HEK293 (cell line): Measurements from ENCODE around the gene APOE.
A peak's percentile ranks its signal among the peaks of the same experiment; 100 is the strongest.

Experiments
- CTCF ChIA-PET: fragments of 350-600 bp; formaldehyde crosslinking; extraction: SDS; loops from one replicate; lab custom pipeline; 2021; ENCODE audit warnings: antibody characterized with exemption; lab: Yijun Ruan, JAX
- POLR2A ChIA-PET: fragments of 300-600 bp; formaldehyde crosslinking; extraction: SDS; loops from one replicate; lab custom pipeline; 2020; ENCODE audit warnings: antibody characterized with exemption, inconsistent platforms; lab: Yijun Ruan, JAX
- H3K27ac ChIP-seq: fragments of 200-500 bp; sonication (Bioruptor generic); 2 replicates; pipeline ENCODE4 v1.5.1; 2014; ENCODE audit warnings: low read depth, low read length, control low read depth, inconsistent platforms; ENCODE audit errors: extremely low read depth
- H3K36me3 ChIP-seq, 2 experiments: fragments of 200-500 bp in 1 of 2; sonication (Bioruptor generic) in 1 of 2; 1 replicate in 1 of 2; 2 replicates in 1 of 2; pipeline ENCODE4 v1.5.1; 2014 to 2017; ENCODE audit warnings: inconsistent platforms in 2 of 2, low read length in 2 of 2; ENCODE audit not compliant: control insufficient read depth in 2 of 2, insufficient read depth in 1 of 2
- H3K4me1 ChIP-seq: fragments of 200-500 bp; sonication (Bioruptor generic); 2 replicates; pipeline ENCODE4 v1.5.1; 2014; ENCODE audit warnings: mild to moderate bottlenecking, low read length, inconsistent platforms; ENCODE audit not compliant: control insufficient read depth, insufficient read depth
- H3K4me3 ChIP-seq: 2 replicates; pipeline ENCODE4 v1.5.1; 2011; ENCODE audit warnings: low read depth, mild to moderate bottlenecking, control low read depth, low read length, moderate library complexity
- H3K9me3 ChIP-seq: fragments of 200-500 bp; sonication (Bioruptor generic); 2 replicates; pipeline ENCODE4 v1.5.1; 2014; ENCODE audit warnings: low read depth, low read length, inconsistent platforms; ENCODE audit not compliant: control insufficient read depth, insufficient read depth
- EGR2 ChIP-seq: fragments of 450-650 bp; formaldehyde crosslinking; IDR thresholded peaks from 2 replicates; pipeline ENCODE4 v1.5.1; 2016; ENCODE audit warnings: low read depth, missing biosample characterization, missing genetic modification characterization
- GLIS1 ChIP-seq: fragments of 450-650 bp; formaldehyde crosslinking; IDR thresholded peaks from 2 replicates; pipeline ENCODE4 v1.5.1; 2016; ENCODE audit warnings: missing biosample characterization, missing genetic modification characterization
- GLIS2 ChIP-seq: fragments of 450-650 bp; formaldehyde crosslinking; IDR thresholded peaks from 2 replicates; pipeline ENCODE4 v1.5.1; 2016; ENCODE audit warnings: missing biosample characterization, missing genetic modification characterization
- HIC1 ChIP-seq: fragments of 450-650 bp; formaldehyde crosslinking; IDR thresholded peaks from 2 replicates; pipeline ENCODE4 v1.5.1; 2016; ENCODE audit warnings: missing biosample characterization, missing genetic modification characterization
- KLF16 ChIP-seq: fragments of 450-650 bp; formaldehyde crosslinking; IDR thresholded peaks from 2 replicates; pipeline ENCODE4 v1.5.1; 2017; ENCODE audit warnings: missing biosample characterization, missing genetic modification characterization
- OSR2 ChIP-seq: fragments of 450-650 bp; formaldehyde crosslinking; IDR thresholded peaks from 2 replicates; pipeline ENCODE4 v1.5.1; 2016; ENCODE audit warnings: missing biosample characterization, missing genetic modification characterization
- PRDM1 ChIP-seq: fragments of 450-650 bp; formaldehyde crosslinking; IDR thresholded peaks from 2 replicates; pipeline ENCODE4; 2016; ENCODE audit warnings: missing biosample characterization, missing genetic modification characterization
- PRDM10 ChIP-seq: fragments of 450-650 bp; formaldehyde crosslinking; IDR thresholded peaks from 2 replicates; pipeline ENCODE4 v1.5.1; 2016; ENCODE audit warnings: missing biosample characterization, missing genetic modification characterization
- TCF7L2 ChIP-seq: IDR thresholded peaks from 2 replicates; pipeline ENCODE4 v1.6.1; 2011; ENCODE audit warnings: low read depth, mild to moderate bottlenecking, inconsistent platforms, low read length, moderate library complexity, borderline replicate concordance
- TRIM28 ChIP-seq: IDR thresholded peaks from 2 replicates; pipeline ENCODE4 v1.6.1; 2011; ENCODE audit warnings: low read length, control low read depth, borderline replicate concordance
- ZFP69B ChIP-seq: fragments of 450-650 bp; formaldehyde crosslinking; IDR thresholded peaks from 2 replicates; pipeline ENCODE4 v1.5.1; 2016; ENCODE audit warnings: missing biosample characterization, missing genetic modification characterization
- ZNF146 ChIP-seq: fragments of 450-650 bp; formaldehyde crosslinking; IDR thresholded peaks from 2 replicates; pipeline ENCODE4 v1.5.1; 2016; ENCODE audit warnings: missing biosample characterization, missing genetic modification characterization
- ZNF16 ChIP-seq: fragments of 450-650 bp; formaldehyde crosslinking; IDR thresholded peaks from 2 replicates; pipeline ENCODE4 v1.5.1; 2016; ENCODE audit warnings: low read depth, missing biosample characterization, missing genetic modification characterization
- ZNF223 ChIP-seq: fragments of 450-650 bp; formaldehyde crosslinking; IDR thresholded peaks from 2 replicates; pipeline ENCODE4 v1.5.1; 2016; ENCODE audit warnings: missing biosample characterization, missing genetic modification characterization
- ZNF23 ChIP-seq: fragments of 450-650 bp; formaldehyde crosslinking; IDR thresholded peaks from 2 replicates; pipeline ENCODE4 v1.5.1; 2016; ENCODE audit warnings: missing biosample characterization, missing genetic modification characterization, borderline replicate concordance
- ZNF302 ChIP-seq: fragments of 450-650 bp; formaldehyde crosslinking; IDR thresholded peaks from 2 replicates; pipeline ENCODE4 v1.5.1; 2016; ENCODE audit warnings: missing biosample characterization, missing genetic modification characterization, low read depth
- ZNF311 ChIP-seq: fragments of 450-650 bp; formaldehyde crosslinking; IDR thresholded peaks from 2 replicates; pipeline ENCODE4 v1.5.1; 2017; ENCODE audit warnings: missing biosample characterization, missing genetic modification characterization, borderline replicate concordance
- ZNF404 ChIP-seq: fragments of 450-650 bp; formaldehyde crosslinking; IDR thresholded peaks from 2 replicates; pipeline ENCODE4 v1.5.1; 2017; ENCODE audit warnings: missing biosample characterization, missing genetic modification characterization
- ZNF585B ChIP-seq: fragments of 450-650 bp; formaldehyde crosslinking; IDR thresholded peaks from 2 replicates; pipeline ENCODE4 v1.5.1; 2016; ENCODE audit warnings: missing biosample characterization, missing genetic modification characterization
- ZNF654 ChIP-seq: fragments of 450-650 bp; formaldehyde crosslinking; IDR thresholded peaks from 2 replicates; pipeline ENCODE4 v1.5.1; 2016; ENCODE audit warnings: low read depth, missing biosample characterization, missing genetic modification characterization
- ZNF692 ChIP-seq: fragments of 450-650 bp; formaldehyde crosslinking; IDR thresholded peaks from 2 replicates; pipeline ENCODE4 v1.5.1; 2016; ENCODE audit warnings: missing biosample characterization, missing genetic modification characterization
- ZSCAN5A ChIP-seq: fragments of 450-650 bp; formaldehyde crosslinking; IDR thresholded peaks from 2 replicates; pipeline ENCODE4 v1.5.1; 2016; ENCODE audit warnings: missing biosample characterization, missing genetic modification characterization
- TF ChIP-seq, protein P1 (sequence below): fragments of 450-650 bp; formaldehyde crosslinking; IDR thresholded peaks from 2 replicates; pipeline ENCODE4 v1.5.1; 2017; ENCODE audit warnings: missing biosample characterization, missing genetic modification characterization

APOE gene

GRCh38 chr19:44954649-44955504, 49.3 kb downstream of the APOE start, which contains the start of gene CLPTM1 (continued):
- TF ChIP-seq ZNF223 (tag by site-specific recombination) (no peak), ZNF16 (tag by site-specific recombination) (no peak), GLIS1 (tag by site-specific recombination) (no peak), OSR2 (tag by site-specific recombination) (no peak), ZNF302 (tag by site-specific recombination) (no peak), ZNF311 (tag by site-specific recombination) (no peak), ZNF23 (tag by site-specific recombination) (no peak), ZNF654 (tag by site-specific recombination) (no peak), ZNF585B (tag by site-specific recombination) (no peak), KLF16 (tag by site-specific recombination) (peak; percentile 99)

GRCh38 chr19:44955505-44956439, 50.2 kb downstream of the APOE start:
- ChIA-PET POLR2A (interaction anchor here (0.5 to 2.1 kb wide), 7 partner anchors 40 to 222 kb away, joined by 3 to 14 read pairs (median 5); partner anchors contain the start of genes BLOC1S3, TOMM40 and TRAPPC6A), CTCF (interaction anchor here (0.5 to 1.2 kb wide), 4 partner anchors 12 to 111 kb away, joined by 3 to 5 read pairs (median 4); no protein-coding TSS in a partner anchor)
- H3K4me3 ChIP-seq: peak overlapping the region; percentile 79
- no peaks in the 10 kb centered on the region for H3K9me3 ChIP-seq
- H3K36me3 ChIP-seq: peaks cover 9 to 27% of the 10 kb centered on the region in 2 experiments
- peaks cover 13% of the 10 kb centered on the region for H3K4me1 ChIP-seq
- H3K27ac ChIP-seq: peak overlapping the region; percentile 55; the same call in 1 of the 2 replicates
- TF ChIP-seq ZFP69B (tag by site-specific recombination) (no peak), TRIM28 (no peak), ZSCAN5A (no peak), HIC1 (no peak), ZNF692 (tag by site-specific recombination) (no peak), TCF7L2 (no peak), PRDM10 (peak; percentile 33), ZNF146 (tag by site-specific recombination) (no peak), PRDM1 (tag by site-specific recombination) (peak; percentile 63; the same call in 1 of the 2 replicates), GLIS2 (tag by site-specific recombination) (peak; percentile 61; the same call in 1 of the 2 replicates), ZNF404 (tag by site-specific recombination) (no peak), EGR2 (tag by site-specific recombination) (no peak; the same call in 1 of the 2 replicates)
- TF ChIP-seq, protein P1, sequence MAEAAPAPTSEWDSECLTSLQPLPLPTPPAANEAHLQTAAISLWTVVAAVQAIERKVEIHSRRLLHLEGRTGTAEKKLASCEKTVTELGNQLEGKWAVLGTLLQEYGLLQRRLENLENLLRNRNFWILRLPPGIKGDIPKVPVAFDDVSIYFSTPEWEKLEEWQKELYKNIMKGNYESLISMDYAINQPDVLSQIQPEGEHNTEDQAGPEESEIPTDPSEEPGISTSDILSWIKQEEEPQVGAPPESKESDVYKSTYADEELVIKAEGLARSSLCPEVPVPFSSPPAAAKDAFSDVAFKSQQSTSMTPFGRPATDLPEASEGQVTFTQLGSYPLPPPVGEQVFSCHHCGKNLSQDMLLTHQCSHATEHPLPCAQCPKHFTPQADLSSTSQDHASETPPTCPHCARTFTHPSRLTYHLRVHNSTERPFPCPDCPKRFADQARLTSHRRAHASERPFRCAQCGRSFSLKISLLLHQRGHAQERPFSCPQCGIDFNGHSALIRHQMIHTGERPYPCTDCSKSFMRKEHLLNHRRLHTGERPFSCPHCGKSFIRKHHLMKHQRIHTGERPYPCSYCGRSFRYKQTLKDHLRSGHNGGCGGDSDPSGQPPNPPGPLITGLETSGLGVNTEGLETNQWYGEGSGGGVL (tag by site-specific recombination): peak; percentile 38
